ENCODE measurements around the gene DMAC2. TPM values are rescaled to one million over a fixed set of nuclear protein-coding genes. Genes with fewer than 3 reads are reported as not detected.
"Not testable (repeated sequence)": the region's sequence is repeated elsewhere in the genome, so short reads cannot be mapped to it uniquely, and the experiment has no call there.

DMAC2 gene
- total RNA-seq, 1 experiment from 2014 or later, result 57.8 TPM

DNA sequence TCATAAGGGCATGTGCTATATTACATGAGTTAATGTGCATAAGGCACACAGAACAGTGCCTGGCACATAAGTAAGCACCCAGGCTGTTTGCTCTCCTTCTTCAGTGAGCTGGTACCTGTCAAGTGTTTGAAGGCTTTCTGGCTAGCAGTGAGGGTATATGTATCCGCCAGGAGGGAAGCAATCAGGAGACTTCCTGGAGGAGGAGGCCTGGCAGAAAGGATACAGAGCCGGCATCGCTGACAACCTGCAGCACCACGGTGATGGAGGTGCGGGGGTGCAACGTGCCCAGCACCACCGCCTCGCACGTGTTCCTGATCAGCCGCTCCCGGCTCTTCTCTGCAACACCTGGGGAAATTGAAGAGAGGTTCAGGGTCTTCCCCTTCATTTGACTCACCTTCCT lies 48.1 kb downstream of the DMAC2 start:
- H3K27ac ChIP-seq, result no peak overlapping the region
- H3K9me3 ChIP-seq (replicated peaks), result no peaks in the 10 kb centered on the region
- no peaks in the 10 kb centered on the region for H3K4me1 ChIP-seq (replicated peaks)
- no peaks in the 10 kb centered on the region for H3K27me3 ChIP-seq (replicated peaks)
- DNase-seq (ENCODE audit: low read depth in 1 of 2, low spot score in 2 of 2), result no peak
- no peak overlapping the region for H3K4me3 ChIP-seq
- H3K36me3 ChIP-seq, result peaks cover 33% of the 10 kb centered on the region

DNA sequence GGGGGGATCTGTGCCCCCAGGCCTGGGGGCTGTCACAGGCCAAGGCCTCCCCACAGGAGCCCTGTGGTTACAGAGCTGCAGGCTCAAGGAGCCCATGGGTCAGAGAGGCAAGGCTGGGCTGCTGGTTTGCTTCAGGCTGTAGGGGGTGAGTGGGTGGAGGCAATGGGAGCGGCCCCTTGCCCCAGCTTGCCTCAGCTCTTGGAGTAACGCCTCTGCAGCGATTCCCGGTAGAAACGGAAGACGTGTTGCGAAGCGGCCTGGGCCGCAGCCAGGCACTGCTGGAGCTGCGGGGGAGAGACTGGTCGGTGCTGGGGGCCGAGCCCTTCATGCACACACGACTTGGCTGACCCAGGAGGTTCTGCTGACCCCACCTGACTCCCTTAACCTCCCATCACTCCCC lies 53.3 kb downstream of the DMAC2 start:
- no peak for DNase-seq (ENCODE audit: low read depth in 1 of 2, low spot score in 2 of 2)

DNA sequence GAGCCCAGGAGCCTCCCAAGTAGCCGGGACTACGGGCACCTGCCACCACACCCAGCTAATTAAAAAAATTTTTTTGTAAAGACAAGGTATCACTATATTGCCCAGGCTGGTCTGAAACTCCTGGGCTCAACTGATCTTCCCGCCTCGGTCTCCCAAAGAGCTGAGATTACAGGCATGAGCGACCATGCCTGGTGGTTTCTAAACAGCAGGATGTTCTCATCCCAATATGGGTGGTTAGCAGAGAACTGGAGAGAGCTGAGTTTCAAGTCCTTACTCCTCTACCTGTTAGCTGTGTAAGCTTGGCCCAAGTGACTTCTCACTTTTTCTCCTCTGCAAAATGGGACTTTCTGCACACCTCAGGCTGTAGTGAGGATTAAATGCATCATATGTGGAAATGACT lies 55.4 kb downstream of the DMAC2 start:
- Histone ChIP-seq H3K27me3 (replicated peaks) (no peaks in the 10 kb centered on the region), H3K9me3 (replicated peaks) (no peaks in the 10 kb centered on the region), H3K4me3 (no peak overlapping the region), H3K4me1 (replicated peaks) (peaks cover 6% of the 10 kb centered on the region; the same call in 1 of the 2 replicates), H3K27ac (no peak overlapping the region), H3K36me3 (peaks cover 10% of the 10 kb centered on the region)
- DNase-seq (ENCODE audit: low read depth in 1 of 2, low spot score in 2 of 2), result no peak

More for the DNA sequence above, 53.3 kb downstream of the DMAC2 start:
- no peaks in the 10 kb centered on the region for H3K4me1 ChIP-seq (replicated peaks)
- peaks cover 27% of the 10 kb centered on the region for H3K36me3 ChIP-seq
- H3K4me3 ChIP-seq, result no peak overlapping the region
- no peaks in the 10 kb centered on the region for H3K9me3 ChIP-seq (replicated peaks)
- H3K27me3 ChIP-seq (replicated peaks), result no peaks in the 10 kb centered on the region
- H3K27ac ChIP-seq, result no peak overlapping the region

DNA sequence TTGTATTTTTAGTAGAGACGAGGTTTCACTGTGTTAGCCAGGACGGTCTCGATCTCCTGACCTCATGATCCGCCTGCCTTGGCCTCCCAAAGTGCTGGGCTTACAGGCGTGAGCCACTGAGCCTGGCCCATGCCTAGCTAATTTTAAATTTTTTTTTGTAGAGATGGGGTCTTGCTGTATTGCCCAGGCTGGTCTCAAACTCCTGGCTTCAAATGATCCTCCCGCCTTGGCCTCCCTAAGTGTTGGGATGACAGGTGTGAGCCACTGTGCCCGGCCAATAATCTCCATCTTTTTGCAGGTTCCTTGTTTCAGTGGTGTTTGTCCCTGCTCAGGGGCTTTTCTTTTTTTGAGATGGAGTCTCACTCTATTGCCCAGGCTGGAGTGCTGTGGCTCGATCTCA lies 58.2 kb downstream of the DMAC2 start:
- H3K36me3 ChIP-seq; DNase-seq (ENCODE audit: low read depth in 1 of 2, low spot score in 2 of 2); H3K9me3 ChIP-seq (replicated peaks); H3K4me1 ChIP-seq (replicated peaks); H3K4me3 ChIP-seq; H3K27me3 ChIP-seq (replicated peaks); H3K27ac ChIP-seq: not testable (repeated sequence)

Other genes with a start within 250 kb of the DMAC2 start
- gene CYP2S1, start 246.7 kb downstream of the DMAC2 start, total RNA-seq (2014; rRNA removed; shearing (Covaris generic)), result not detected in 2 replicates
- 181 and 224 TPM in 2 replicates for gene AXL, start 220.7 kb downstream of the DMAC2 start, total RNA-seq (2014; rRNA removed; shearing (Covaris generic))
- 147 and 162 TPM in 2 replicates for gene HNRNPUL1, start 175.5 kb downstream of the DMAC2 start, total RNA-seq (2014; rRNA removed; shearing (Covaris generic))
- 6.0 and 10.7 TPM in 2 replicates for gene CCDC97, start 129.7 kb downstream of the DMAC2 start, total RNA-seq (2014; rRNA removed; shearing (Covaris generic))
- gene TGFB1, start 86.0 kb downstream of the DMAC2 start, total RNA-seq (2014; rRNA removed; shearing (Covaris generic)), result 16.4 and 17.4 TPM in 2 replicates
- 3.3 and 10.7 TPM in 2 replicates for gene B9D2, start 75.8 kb downstream of the DMAC2 start, total RNA-seq (2014; rRNA removed; shearing (Covaris generic))
- 0.44 and 2.5 TPM in 2 replicates for gene TMEM91, start 63.4 kb downstream of the DMAC2 start, total RNA-seq (2014; rRNA removed; shearing (Covaris generic))
- 24.4 and 33.6 TPM in 2 replicates for gene EXOSC5, start 42.6 kb downstream of the DMAC2 start, total RNA-seq (2014; rRNA removed; shearing (Covaris generic))
- gene BCKDHA, start 42.1 kb downstream of the DMAC2 start, total RNA-seq (2014; rRNA removed; shearing (Covaris generic)), result 14.1 and 25.5 TPM in 2 replicates
- not detected in 2 replicates for gene B3GNT8, start 12.5 kb downstream of the DMAC2 start, total RNA-seq (2014; rRNA removed; shearing (Covaris generic))
- gene ERICH4, start 3.2 kb upstream of the DMAC2 start, total RNA-seq (2014; rRNA removed; shearing (Covaris generic)), result not detected in 2 replicates
- not detected in 2 replicates for gene CEACAM21, start 136.3 kb upstream of the DMAC2 start, total RNA-seq (2014; rRNA removed; shearing (Covaris generic))
- not detected in 2 replicates for gene CEACAM4, start 187.2 kb upstream of the DMAC2 start, total RNA-seq (2014; rRNA removed; shearing (Covaris generic))
- not detected in 2 replicates for gene CEACAM7, start 248.4 kb upstream of the DMAC2 start, total RNA-seq (2014; rRNA removed; shearing (Covaris generic))

All from SJSA1 (cell line).